ENCODE results near the gene SYCP2L.

The SYCP2L gene

GRCh38 chr6:10968776-10969175 lies 81.9 kb downstream of the SYCP2L start:
- H3K4me2 ChIP-seq (ENCODE audit: low read length), result no peak overlapping the region
- H3K4me3 ChIP-seq (ENCODE audit: low read length), result no peak overlapping the region
- no peaks in the 10 kb centered on the region for H3K27me3 ChIP-seq (ENCODE audit: insufficient read depth, low read length, poor library complexity)
- no peak overlapping the region for H2BK120ac ChIP-seq (ENCODE audit: low read depth, low read length)
- peaks cover 3% of the 10 kb centered on the region for H3K4me1 ChIP-seq (ENCODE audit: control insufficient read depth, low read depth, low read length)
- no peak overlapping the region for H3K9ac ChIP-seq (ENCODE audit: low read length)
- no peak overlapping the region for H3K18ac ChIP-seq (ENCODE audit: low read length)
- no CpG with 5 or more reads among the region's 2 CpGs for WGBS (ENCODE audit: extremely low coverage, insufficient coverage, low lambda C conversion rate)
- no peaks in the 10 kb centered on the region for H3K79me1 ChIP-seq (ENCODE audit: low read length)
- H3K4ac ChIP-seq (ENCODE audit: low read depth, low read length), result no peak overlapping the region
- H3K79me2 ChIP-seq (ENCODE audit: control insufficient read depth, insufficient read depth, low read length), result no peaks in the 10 kb centered on the region
- no peak overlapping the region for H2BK15ac ChIP-seq (replicated peaks; ENCODE audit: low read depth)
- H3K23ac ChIP-seq (ENCODE audit: low read length), result no peak overlapping the region
- no peak for DNase-seq
- H2BK5ac ChIP-seq (ENCODE audit: low read length), result no peak overlapping the region
- no peak overlapping the region for H4K5ac ChIP-seq (ENCODE audit: low read length)
- no peak overlapping the region for H4K8ac ChIP-seq (ENCODE audit: low read depth, low read length)
- no peak overlapping the region for H3K56ac ChIP-seq (ENCODE audit: low read length)
- no peaks in the 10 kb centered on the region for H3K36me3 ChIP-seq (ENCODE audit: control insufficient read depth, insufficient read depth, low read length)
- no peak overlapping the region for H2AK5ac ChIP-seq (ENCODE audit: low read length)
- no peak overlapping the region for H3K27ac ChIP-seq (ENCODE audit: low read depth, low read length)

GRCh38 chr6:10970731-10971130 lies 83.9 kb downstream of the SYCP2L start:
- WGBS (ENCODE audit: extremely low coverage, insufficient coverage, low lambda C conversion rate), result no CpG with 5 or more reads among the region's 3 CpGs
- no peak overlapping the region for H4K8ac ChIP-seq (ENCODE audit: low read depth, low read length)

DNA sequence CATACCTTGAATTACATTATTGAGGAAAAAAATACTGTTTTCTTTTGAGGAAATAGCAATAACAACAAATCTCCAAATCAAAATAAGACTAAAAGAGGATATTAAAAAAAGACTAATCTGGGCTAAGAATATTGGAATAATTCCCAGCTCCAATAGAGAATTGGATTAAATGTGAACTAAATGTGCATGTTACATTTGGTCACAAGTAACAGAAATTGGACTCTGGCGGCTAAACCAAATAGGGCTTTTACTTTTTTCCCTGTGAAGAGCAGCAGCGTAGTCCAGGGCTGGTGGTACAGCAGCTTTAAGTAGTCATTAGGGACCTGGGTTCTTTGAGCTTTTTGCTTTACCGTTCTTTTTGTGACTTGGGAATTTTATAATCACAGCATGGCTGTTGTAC lies 85.3 kb downstream of the SYCP2L start:
- no peak overlapping the region for H4K8ac ChIP-seq (ENCODE audit: low read depth, low read length)
- no peak overlapping the region for H3K56ac ChIP-seq (ENCODE audit: low read length)
- no CpG with 5 or more reads among the region's 3 CpGs for WGBS (ENCODE audit: extremely low coverage, insufficient coverage, low lambda C conversion rate)

More at GRCh38 chr6:10970731-10971130, 83.9 kb downstream of the SYCP2L start:
- DNase-seq, result peak; percentile 63
- H3K23ac ChIP-seq (ENCODE audit: low read length), result no peak overlapping the region
- no peak overlapping the region for H2AK5ac ChIP-seq (ENCODE audit: low read length)
- no peaks in the 10 kb centered on the region for H3K79me2 ChIP-seq (ENCODE audit: control insufficient read depth, insufficient read depth, low read length)
- H3K27me3 ChIP-seq (ENCODE audit: insufficient read depth, low read length, poor library complexity), result no peaks in the 10 kb centered on the region
- no peak overlapping the region for H3K9ac ChIP-seq (ENCODE audit: low read length)
- no peak overlapping the region for H3K27ac ChIP-seq (ENCODE audit: low read depth, low read length)
- H3K18ac ChIP-seq (ENCODE audit: low read length), result no peak overlapping the region
- H3K79me1 ChIP-seq (ENCODE audit: low read length), result no peaks in the 10 kb centered on the region
- H4K5ac ChIP-seq (ENCODE audit: low read length), result no peak overlapping the region
- no peaks in the 10 kb centered on the region for H3K36me3 ChIP-seq (ENCODE audit: control insufficient read depth, insufficient read depth, low read length)
- H3K4me3 ChIP-seq (ENCODE audit: low read length), result no peak overlapping the region
- H2BK15ac ChIP-seq (replicated peaks; ENCODE audit: low read depth), result no peak overlapping the region
- peaks cover 3% of the 10 kb centered on the region for H3K4me1 ChIP-seq (ENCODE audit: control insufficient read depth, low read depth, low read length)
- no peak overlapping the region for H2BK120ac ChIP-seq (ENCODE audit: low read depth, low read length)
- no peak overlapping the region for H2BK5ac ChIP-seq (ENCODE audit: low read length)
- H3K56ac ChIP-seq (ENCODE audit: low read length), result no peak overlapping the region
- no peak overlapping the region for H3K4me2 ChIP-seq (ENCODE audit: low read length)
- H3K4ac ChIP-seq (ENCODE audit: low read depth, low read length), result no peak overlapping the region

DNA sequence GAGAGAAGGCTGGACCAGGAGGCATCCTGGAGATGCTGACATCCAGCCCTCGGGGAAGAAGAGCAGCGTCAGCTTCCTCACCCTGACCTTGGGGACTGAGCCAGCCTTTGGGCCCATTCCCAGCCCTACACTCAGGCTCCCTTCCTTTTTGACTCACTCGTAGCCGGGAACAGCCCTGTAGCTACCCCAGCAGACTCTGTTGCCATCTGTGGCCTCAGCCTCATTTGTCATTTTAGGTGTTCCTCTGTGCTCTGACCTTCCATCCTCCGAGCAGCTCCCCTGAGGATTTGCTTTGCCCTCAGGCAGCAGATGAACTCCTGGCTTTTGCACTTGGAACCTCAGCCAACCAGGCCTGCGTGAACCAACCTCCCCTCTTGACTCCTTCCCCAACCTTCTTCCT lies 89.7 kb downstream of the SYCP2L start:
- Histone ChIP-seq H3K27ac (ENCODE audit: low read depth, low read length) (no peak overlapping the region), H3K4me2 (ENCODE audit: low read length) (no peak overlapping the region), H3K27me3 (ENCODE audit: insufficient read depth, low read length, poor library complexity) (no peaks in the 10 kb centered on the region), H3K4me3 (ENCODE audit: low read length) (no peak overlapping the region), H3K79me1 (ENCODE audit: low read length) (no peaks in the 10 kb centered on the region), H3K79me2 (ENCODE audit: control insufficient read depth, insufficient read depth, low read length) (no peaks in the 10 kb centered on the region), H3K23ac (ENCODE audit: low read length) (no peak overlapping the region), H4K5ac (ENCODE audit: low read length) (no peak overlapping the region), H2BK120ac (ENCODE audit: low read depth, low read length) (no peak overlapping the region), H3K4ac (ENCODE audit: low read depth, low read length) (no peak overlapping the region), H3K9ac (ENCODE audit: low read length) (no peak overlapping the region), H3K4me1 (ENCODE audit: control insufficient read depth, low read depth, low read length) (no peaks in the 10 kb centered on the region), H4K8ac (ENCODE audit: low read depth, low read length) (no peak overlapping the region), H3K56ac (ENCODE audit: low read length) (no peak overlapping the region), H2BK5ac (ENCODE audit: low read length) (no peak overlapping the region), H2AK5ac (ENCODE audit: low read length) (no peak overlapping the region), H2BK15ac (replicated peaks; ENCODE audit: low read depth) (no peak overlapping the region), H3K18ac (ENCODE audit: low read length) (no peak overlapping the region), H3K36me3 (ENCODE audit: control insufficient read depth, insufficient read depth, low read length) (no peaks in the 10 kb centered on the region)
- DNase-seq, result no peak
- no CpG with 5 or more reads among the region's 6 CpGs for WGBS (ENCODE audit: extremely low coverage, insufficient coverage, low lambda C conversion rate)

More for the DNA sequence above, 85.3 kb downstream of the SYCP2L start:
- H3K4me3 ChIP-seq (ENCODE audit: low read length), result no peak overlapping the region
- no peak overlapping the region for H3K18ac ChIP-seq (ENCODE audit: low read length)
- no peak overlapping the region for H3K4ac ChIP-seq (ENCODE audit: low read depth, low read length)
- H2BK120ac ChIP-seq (ENCODE audit: low read depth, low read length), result no peak overlapping the region
- H3K4me1 ChIP-seq (ENCODE audit: control insufficient read depth, low read depth, low read length), result peaks cover 3% of the 10 kb centered on the region
- no peaks in the 10 kb centered on the region for H3K27me3 ChIP-seq (ENCODE audit: insufficient read depth, low read length, poor library complexity)
- no peaks in the 10 kb centered on the region for H3K36me3 ChIP-seq (ENCODE audit: control insufficient read depth, insufficient read depth, low read length)
- no peak overlapping the region for H2BK5ac ChIP-seq (ENCODE audit: low read length)
- no peak overlapping the region for H3K27ac ChIP-seq (ENCODE audit: low read depth, low read length)
- no peak overlapping the region for H4K5ac ChIP-seq (ENCODE audit: low read length)
- H3K23ac ChIP-seq (ENCODE audit: low read length), result no peak overlapping the region
- no peak overlapping the region for H2BK15ac ChIP-seq (replicated peaks; ENCODE audit: low read depth)
- H2AK5ac ChIP-seq (ENCODE audit: low read length), result no peak overlapping the region
- no peak for DNase-seq
- no peak overlapping the region for H3K4me2 ChIP-seq (ENCODE audit: low read length)
- H3K79me2 ChIP-seq (ENCODE audit: control insufficient read depth, insufficient read depth, low read length), result no peaks in the 10 kb centered on the region
- no peak overlapping the region for H3K9ac ChIP-seq (ENCODE audit: low read length)
- no peaks in the 10 kb centered on the region for H3K79me1 ChIP-seq (ENCODE audit: low read length)

- no peak overlapping the region for H3K9ac ChIP-seq (ENCODE audit: low read length)
- no peak overlapping the region for H3K4me2 ChIP-seq (ENCODE audit: low read length)
- no peak overlapping the region for H2BK15ac ChIP-seq (replicated peaks; ENCODE audit: low read depth)
- no peak overlapping the region for H4K5ac ChIP-seq (ENCODE audit: low read length)
- H2BK120ac ChIP-seq (ENCODE audit: low read depth, low read length), result no peak overlapping the region
- no peaks in the 10 kb centered on the region for H3K79me1 ChIP-seq (ENCODE audit: low read length)
- H2BK5ac ChIP-seq (ENCODE audit: low read length), result no peak overlapping the region
- H3K27me3 ChIP-seq (ENCODE audit: insufficient read depth, low read length, poor library complexity), result no peaks in the 10 kb centered on the region
- no CpG with 5 or more reads among the region's 5 CpGs for WGBS (ENCODE audit: extremely low coverage, insufficient coverage, low lambda C conversion rate)
- no peaks in the 10 kb centered on the region for H3K79me2 ChIP-seq (ENCODE audit: control insufficient read depth, insufficient read depth, low read length)
- no peak overlapping the region for H3K23ac ChIP-seq (ENCODE audit: low read length)
- H3K4me3 ChIP-seq (ENCODE audit: low read length), result no peak overlapping the region
- DNase-seq, result peak; percentile 11
- H3K27ac ChIP-seq (ENCODE audit: low read depth, low read length), result no peak overlapping the region
- no peak overlapping the region for H2AK5ac ChIP-seq (ENCODE audit: low read length)
- H3K36me3 ChIP-seq (ENCODE audit: control insufficient read depth, insufficient read depth, low read length), result no peaks in the 10 kb centered on the region
- H3K4me1 ChIP-seq (ENCODE audit: control insufficient read depth, low read depth, low read length), result no peaks in the 10 kb centered on the region
- no peak overlapping the region for H4K8ac ChIP-seq (ENCODE audit: low read depth, low read length)
- no peak overlapping the region for H3K56ac ChIP-seq (ENCODE audit: low read length)
- H3K18ac ChIP-seq (ENCODE audit: low read length), result no peak overlapping the region
- no peak overlapping the region for H3K4ac ChIP-seq (ENCODE audit: low read depth, low read length)
Observed at GRCh38 chr6:10977231-10977968, 90.5 kb downstream of the SYCP2L start.

DNA sequence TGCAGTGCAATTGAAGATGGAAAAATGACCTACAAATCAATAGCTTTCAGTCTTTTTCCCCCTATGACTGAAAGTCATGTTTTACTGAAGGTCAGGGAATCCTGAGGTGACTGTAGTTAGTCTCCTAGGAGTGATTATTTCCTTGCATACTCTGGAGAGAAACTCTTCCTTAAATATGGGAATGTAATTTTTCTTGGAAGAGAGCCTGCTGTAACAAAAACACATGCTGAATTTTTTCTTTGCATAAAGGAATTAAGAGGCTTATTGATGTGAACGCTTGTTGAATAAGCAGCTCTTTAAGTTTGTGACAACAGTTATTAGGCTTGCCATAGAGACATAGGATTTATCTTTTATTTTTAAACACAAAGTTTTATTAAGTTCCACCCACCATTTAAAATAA lies 92.8 kb downstream of the SYCP2L start:
- WGBS (ENCODE audit: extremely low coverage, insufficient coverage, low lambda C conversion rate), result no CpG with 5 or more reads among the region's 1 CpG
- Histone ChIP-seq H3K18ac (ENCODE audit: low read length) (no peak overlapping the region), H2AK5ac (ENCODE audit: low read length) (no peak overlapping the region), H4K8ac (ENCODE audit: low read depth, low read length) (no peak overlapping the region), H3K4me3 (ENCODE audit: low read length) (no peak overlapping the region), H3K56ac (ENCODE audit: low read length) (no peak overlapping the region), H3K4ac (ENCODE audit: low read depth, low read length) (no peak overlapping the region), H3K4me1 (ENCODE audit: control insufficient read depth, low read depth, low read length) (no peaks in the 10 kb centered on the region), H3K27ac (ENCODE audit: low read depth, low read length) (no peak overlapping the region), H2BK120ac (ENCODE audit: low read depth, low read length) (no peak overlapping the region), H4K5ac (ENCODE audit: low read length) (no peak overlapping the region), H3K79me2 (ENCODE audit: control insufficient read depth, insufficient read depth, low read length) (no peaks in the 10 kb centered on the region), H3K9ac (ENCODE audit: low read length) (no peak overlapping the region), H3K36me3 (ENCODE audit: control insufficient read depth, insufficient read depth, low read length) (no peaks in the 10 kb centered on the region), H3K27me3 (ENCODE audit: insufficient read depth, low read length, poor library complexity) (no peaks in the 10 kb centered on the region), H3K4me2 (ENCODE audit: low read length) (no peak overlapping the region), H3K23ac (ENCODE audit: low read length) (no peak overlapping the region), H2BK5ac (ENCODE audit: low read length) (no peak overlapping the region), H2BK15ac (replicated peaks; ENCODE audit: low read depth) (no peak overlapping the region), H3K79me1 (ENCODE audit: low read length) (no peaks in the 10 kb centered on the region)
- no peak for DNase-seq

Data from mesendoderm (in vitro differentiated cells).